Activated CD4-positive, alpha-beta T cell treated with anti-CD3 and anti-CD28 coated beads, Interleukin-2, amount 50 U/mL, for 24 hours (primary cell): ENCODE measurements around the gene SOAT1.
A peak's percentile ranks its signal among the peaks of the same experiment; 100 is the strongest.
"Not testable (repeated sequence)": the region's sequence is repeated elsewhere in the genome, so short reads cannot be mapped to it uniquely, and the experiment has no call there.

Experiments
- DNase-seq, 2 donors: peaks; one replicate each; pipeline ENCODE4 v3.0.0-alpha.2; 2020; ENCODE audit warnings: low read depth in 1 of 2, low spot score in 1 of 2

SOAT1 gene

GRCh38 chr1:179293340-179294327 lies at the start of gene SOAT1:
Gene SOAT1 (plus strand): TSS chr1:179293797. CDS start chr1:179302685, 8,888 bp downstream.
- DNase-seq, result peak; percentile 80 to 86

- not testable (repeated sequence) for DNase-seq
These were observed 48.2 kb upstream of the SOAT1 start for GRCh38 chr1:179245426-179245825.

GRCh38 chr1:179247923-179248322 lies 45.7 kb upstream of the SOAT1 start:
- DNase-seq, result no peak

- DNase-seq, result no peak
These were observed 41.9 kb upstream of the SOAT1 start for GRCh38 chr1:179251675-179252074.

GRCh38 chr1:179252606-179253005 lies 41.0 kb upstream of the SOAT1 start:
- no peak for DNase-seq

- no peak for DNase-seq
These were observed 40.2 kb upstream of the SOAT1 start for GRCh38 chr1:179253286-179253972.

- DNase-seq, result no peak
These were observed 31.4 kb upstream of the SOAT1 start for GRCh38 chr1:179262183-179262582.

- no peak for DNase-seq
These were observed 30.5 kb upstream of the SOAT1 start for GRCh38 chr1:179263121-179263520.

GRCh38 chr1:179264507-179264906 lies 29.1 kb upstream of the SOAT1 start:
- DNase-seq, result no peak

GRCh38 chr1:179269071-179269470 lies 24.5 kb upstream of the SOAT1 start:
- DNase-seq, result no peak

- DNase-seq, result not testable (repeated sequence)
These were observed 19.2 kb upstream of the SOAT1 start for GRCh38 chr1:179274424-179274823.

GRCh38 chr1:179278920-179279319 lies 14.7 kb upstream of the SOAT1 start:
- no peak for DNase-seq

- no peak for DNase-seq
These were observed 9.6 kb upstream of the SOAT1 start for GRCh38 chr1:179283992-179284391.

- DNase-seq, result no peak
These were observed 5.7 kb upstream of the SOAT1 start for GRCh38 chr1:179287946-179288345.

GRCh38 chr1:179288977-179289376 lies 4.6 kb upstream of the SOAT1 start:
- no peak for DNase-seq

- DNase-seq, result no peak
These were observed 1.7 kb downstream of the SOAT1 start for GRCh38 chr1:179295164-179295755.

- no peak for DNase-seq
These were observed 2.9 kb downstream of the SOAT1 start for GRCh38 chr1:179296356-179297104.

GRCh38 chr1:179297105-179297378 lies 3.4 kb downstream of the SOAT1 start:
- DNase-seq, result no peak

- DNase-seq, result no peak
These were observed 5.4 kb downstream of the SOAT1 start for GRCh38 chr1:179298952-179299351.

- no peak for DNase-seq
These were observed 6.5 kb downstream of the SOAT1 start for GRCh38 chr1:179300112-179300511.

GRCh38 chr1:179302070-179302469 lies 8.5 kb downstream of the SOAT1 start:
- DNase-seq, result no peak
